Measurements from ENCODE around the gene CA9. TPM values are rescaled to one million over a fixed set of nuclear protein-coding genes. Genes with fewer than 3 reads are reported as not detected.

The CA9 gene
- total and polyA plus RNA-seq, 2 donors (not counting 3 experiments of a cell fraction or from before 2014, with no cell fraction given), result 0.18 TPM; not detected in 1

GRCh38 chr9:35657546-35658136 is 16.1 kb upstream of the CA9 start, which contains the start of gene RMRP:
Gene RMRP (minus strand): TSS chr9:35658019.
- peaks cover 10% of the 10 kb centered on the region for H3K4me1 ChIP-seq (ENCODE audit: control insufficient read depth, extremely low read depth, insufficient read depth, low read length)
- H4K20me1 ChIP-seq (replicated peaks; ENCODE audit: control insufficient read depth, extremely low read depth, insufficient read depth, low read length), result no peaks in the 10 kb centered on the region
- H2AFZ ChIP-seq (ENCODE audit: low read depth, low read length), result peak within 1 kb of the TSS; percentile 84
- H3K9me3 ChIP-seq (replicated peaks; ENCODE audit: control insufficient read depth, insufficient read depth, low read length), result no peaks in the 10 kb centered on the region
- H3K4me2 ChIP-seq (ENCODE audit: insufficient read depth, low read length), result peak within 1 kb of the TSS; percentile 93
- H3K9ac ChIP-seq (replicated peaks; ENCODE audit: extremely low read depth, insufficient read depth, low read length), result peak within 1 kb of the TSS; percentile 86
- H3K27ac ChIP-seq (ENCODE audit: insufficient read depth, low read depth, low read length), result peak within 1 kb of the TSS; percentile 94
- H3K4me3 ChIP-seq (replicated peaks in 1 of 3; ENCODE audit: insufficient read depth in 1 of 3, low read depth in 1 of 3, low read length in 3 of 3), result peak within 1 kb of the TSS; percentile 84 to 87 (median 86)
- dilution Hi-C loops (cut with MboI; ENCODE audit: extremely low pct_ligation_motif_present, low sequenced_read_pairs), result no loop called here
- TF ChIP-seq MAX (IDR thresholded peaks at IDR 0.05; ENCODE audit: insufficient read depth, insufficient read length), result peak; percentile 99
- peak; percentile 38 for TF ChIP-seq GATA2 (IDR thresholded peaks at IDR 0.05; ENCODE audit: insufficient read depth, insufficient read length, low read depth, low read length)
- TF ChIP-seq EZH2 (IDR thresholded peaks at IDR 0.05; ENCODE audit: borderline replicate concordance, low read depth, low read length, severe bottlenecking), result no peak
- peak; percentile 96 for TF ChIP-seq MYC (IDR thresholded peaks at IDR 0.05; ENCODE audit: low read depth, low read length)
- TF ChIP-seq POLR2A (IDR thresholded peaks at IDR 0.05; ENCODE audit: low read depth, low read length), result no peak
- peak; percentile 63 for TF ChIP-seq POLR2AphosphoS5 (IDR thresholded peaks at IDR 0.05; ENCODE audit: insufficient read depth, low read depth, low read length)
- TF ChIP-seq FOS (IDR thresholded peaks at IDR 0.05; ENCODE audit: borderline replicate concordance, insufficient read depth, low read length), result peak; percentile 33
- no peak for TF ChIP-seq JUN (IDR thresholded peaks at IDR 0.05; ENCODE audit: borderline replicate concordance, insufficient read depth, insufficient read length, low read depth)
- TF ChIP-seq CTCF (IDR thresholded peaks at IDR 0.05; ENCODE audit: extremely low read depth in 1 of 2, insufficient read depth in 1 of 2, low read depth in 1 of 2, low read length in 2 of 2), result peak in 1 of 2 donors; percentile 37
- ChIA-PET CTCF (interaction anchor here (0.6 to 10.0 kb wide), 12 partner anchors 9 to 178 kb away, joined by 3 to 227 read pairs (median 4); partner anchors contain the start of genes MSMP and TPM2), POLR2A (interaction anchor here (1.6 kb wide), 1 partner anchor 30 kb away, joined by 4 read pairs; no protein-coding TSS in a partner anchor)
- peak; percentile 87 for FAIRE-seq
- H3K79me2 ChIP-seq (ENCODE audit: control insufficient read depth, insufficient read depth, low read length), result peaks cover 4% of the 10 kb centered on the region
- H3K36me3 ChIP-seq (ENCODE audit: control insufficient read depth in 2 of 2, extremely low read depth in 1 of 2, insufficient read depth in 2 of 2, low read length in 2 of 2), result peaks cover 0 to 8% of the 10 kb centered on the region in 2 experiments
- H3K9me1 ChIP-seq (replicated peaks; ENCODE audit: control insufficient read depth, extremely low read depth, insufficient read depth, low read length), result no peaks in the 10 kb centered on the region
- intact Hi-C loops (cut with micrococcal nuclease), result loop anchor here (1.0 to 5.0 kb wide), 7 partner anchors 32 to 250 kb away; partner anchors contain the start of genes CREB3, HRCT1, RUSC2 and SPAAR
- BruUV-seq (replicated peaks), result no TSS peak
- DNase-seq (ENCODE audit: low read depth, low spot score), result peak; percentile 99
- no peaks in the 10 kb centered on the region for H3K27me3 ChIP-seq (ENCODE audit: control insufficient read depth in 2 of 2, insufficient read depth in 2 of 2, low read length in 2 of 2)
